Astrocyte of the spinal cord (primary cell): ENCODE results near the gene SNCG.
A peak's percentile ranks its signal among the peaks of the same experiment; 100 is the strongest.

ENCODE experiments used
- DNase-seq: peaks from one replicate; pipeline ENCODE4 v3.0.0; 2011; ENCODE audit warnings: low read depth, low spot score
- H3K4me3 ChIP-seq: 2 replicates; pipeline ENCODE4 v1.5.1; 2011; ENCODE audit warnings: low read depth, mild to moderate bottlenecking, low read length, moderate library complexity
- in situ Hi-C: cut with HindIII; loops from 2 replicates; pipeline ENCODE4 v1.10.0; 2017; ENCODE audit warnings: low sequenced_read_pairs
- TF ChIP-seq, protein P1 (sequence below): IDR thresholded peaks from 2 replicates; pipeline ENCODE4 v1.5.1; 2012; ENCODE audit warnings: low read depth, mild to moderate bottlenecking, low read length, inconsistent platforms

The SNCG gene

GRCh38 chr10:86965986-86966654 lies 7.7 kb downstream of the SNCG start:
- DNase-seq: no peak
- in situ Hi-C loops: no loop called here
- H3K4me3 ChIP-seq: no peak overlapping the region

DNA sequence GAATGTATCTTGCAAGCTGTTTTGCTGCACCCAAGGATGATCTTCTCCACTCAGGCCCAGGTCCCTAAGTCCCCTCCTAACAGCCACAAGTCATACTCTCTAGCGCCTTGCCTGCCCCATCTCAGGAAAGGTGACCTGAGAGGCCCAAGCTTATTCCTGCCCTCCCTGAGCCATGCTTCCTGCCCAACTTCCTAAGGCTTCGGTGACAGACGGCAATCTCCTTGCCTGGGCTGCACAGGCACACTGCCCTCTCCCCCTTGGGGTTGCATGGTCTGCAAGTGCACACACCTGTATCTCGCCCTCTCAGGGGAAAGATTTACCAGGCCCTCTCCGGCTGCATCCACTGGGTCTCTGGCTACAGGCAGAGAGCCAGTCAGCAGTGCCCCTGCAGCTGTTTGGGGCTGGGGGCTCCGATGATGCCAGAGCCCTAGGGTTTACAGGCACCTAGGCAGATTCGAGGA lies 9.1 kb downstream of the SNCG start:
- TF ChIP-seq, protein P1, sequence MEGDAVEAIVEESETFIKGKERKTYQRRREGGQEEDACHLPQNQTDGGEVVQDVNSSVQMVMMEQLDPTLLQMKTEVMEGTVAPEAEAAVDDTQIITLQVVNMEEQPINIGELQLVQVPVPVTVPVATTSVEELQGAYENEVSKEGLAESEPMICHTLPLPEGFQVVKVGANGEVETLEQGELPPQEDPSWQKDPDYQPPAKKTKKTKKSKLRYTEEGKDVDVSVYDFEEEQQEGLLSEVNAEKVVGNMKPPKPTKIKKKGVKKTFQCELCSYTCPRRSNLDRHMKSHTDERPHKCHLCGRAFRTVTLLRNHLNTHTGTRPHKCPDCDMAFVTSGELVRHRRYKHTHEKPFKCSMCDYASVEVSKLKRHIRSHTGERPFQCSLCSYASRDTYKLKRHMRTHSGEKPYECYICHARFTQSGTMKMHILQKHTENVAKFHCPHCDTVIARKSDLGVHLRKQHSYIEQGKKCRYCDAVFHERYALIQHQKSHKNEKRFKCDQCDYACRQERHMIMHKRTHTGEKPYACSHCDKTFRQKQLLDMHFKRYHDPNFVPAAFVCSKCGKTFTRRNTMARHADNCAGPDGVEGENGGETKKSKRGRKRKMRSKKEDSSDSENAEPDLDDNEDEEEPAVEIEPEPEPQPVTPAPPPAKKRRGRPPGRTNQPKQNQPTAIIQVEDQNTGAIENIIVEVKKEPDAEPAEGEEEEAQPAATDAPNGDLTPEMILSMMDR: no peak
- H3K4me3 ChIP-seq: no peak overlapping the region
- in situ Hi-C loops: no loop called here
- DNase-seq: no peak

More at GRCh38 chr10:86965986-86966654, 7.7 kb downstream of the SNCG start:
- TF ChIP-seq, protein P1: no peak

GRCh38 chr10:86968271-86968993 lies 10.0 kb downstream of the SNCG start, which contains the start of gene ADIRF:
ADIRF (plus strand) TSS chr10:86968482; CDS start chr10:86968545, 63 bp downstream.
- TF ChIP-seq, protein P1: no peak
- H3K4me3 ChIP-seq: peak within 1 kb of the TSS; percentile 34
- in situ Hi-C loops: no loop called here
- no peak for DNase-seq

GRCh38 chr10:86968994-86969355 lies 10.6 kb downstream of the SNCG start:
- TF ChIP-seq, protein P1: no peak
- no peak for DNase-seq
- peak overlapping the region; percentile 34 for H3K4me3 ChIP-seq
- in situ Hi-C loops: no loop called here

DNA sequence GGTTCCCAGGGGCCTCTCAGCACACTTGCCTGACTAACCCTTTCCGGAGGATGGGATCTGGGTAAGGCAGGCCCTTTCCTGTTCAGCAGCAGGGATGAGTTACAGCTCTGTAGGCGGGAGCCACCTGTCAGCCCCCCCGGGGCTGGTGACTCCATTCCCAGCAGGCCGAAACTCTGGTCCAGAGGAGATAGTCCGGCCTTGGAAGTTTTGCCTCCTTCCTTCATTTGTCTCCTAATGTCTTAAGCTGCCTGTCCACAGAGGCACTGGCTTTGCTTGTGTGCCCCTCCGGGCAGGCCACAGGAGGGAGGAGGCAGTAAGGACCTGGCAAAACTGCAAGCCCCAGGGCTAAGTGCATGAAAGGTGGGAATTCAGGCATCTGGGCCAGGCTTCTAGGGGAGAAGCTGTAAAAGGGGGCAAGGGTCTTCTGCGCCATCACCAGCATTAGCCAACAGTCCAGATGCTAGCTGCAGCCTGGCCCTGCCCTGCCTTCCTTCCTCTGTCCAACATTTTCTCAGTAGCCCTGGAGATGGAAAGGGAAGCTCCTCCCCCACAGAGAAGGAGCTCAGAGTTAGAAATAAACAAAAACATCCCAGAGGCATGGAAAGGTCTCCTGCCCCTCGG lies 11.1 kb downstream of the SNCG start:
- in situ Hi-C loops: no loop called here
- peak overlapping the region; percentile 34 for H3K4me3 ChIP-seq
- peak; percentile 29 for DNase-seq
- TF ChIP-seq, protein P1: no peak

DNA sequence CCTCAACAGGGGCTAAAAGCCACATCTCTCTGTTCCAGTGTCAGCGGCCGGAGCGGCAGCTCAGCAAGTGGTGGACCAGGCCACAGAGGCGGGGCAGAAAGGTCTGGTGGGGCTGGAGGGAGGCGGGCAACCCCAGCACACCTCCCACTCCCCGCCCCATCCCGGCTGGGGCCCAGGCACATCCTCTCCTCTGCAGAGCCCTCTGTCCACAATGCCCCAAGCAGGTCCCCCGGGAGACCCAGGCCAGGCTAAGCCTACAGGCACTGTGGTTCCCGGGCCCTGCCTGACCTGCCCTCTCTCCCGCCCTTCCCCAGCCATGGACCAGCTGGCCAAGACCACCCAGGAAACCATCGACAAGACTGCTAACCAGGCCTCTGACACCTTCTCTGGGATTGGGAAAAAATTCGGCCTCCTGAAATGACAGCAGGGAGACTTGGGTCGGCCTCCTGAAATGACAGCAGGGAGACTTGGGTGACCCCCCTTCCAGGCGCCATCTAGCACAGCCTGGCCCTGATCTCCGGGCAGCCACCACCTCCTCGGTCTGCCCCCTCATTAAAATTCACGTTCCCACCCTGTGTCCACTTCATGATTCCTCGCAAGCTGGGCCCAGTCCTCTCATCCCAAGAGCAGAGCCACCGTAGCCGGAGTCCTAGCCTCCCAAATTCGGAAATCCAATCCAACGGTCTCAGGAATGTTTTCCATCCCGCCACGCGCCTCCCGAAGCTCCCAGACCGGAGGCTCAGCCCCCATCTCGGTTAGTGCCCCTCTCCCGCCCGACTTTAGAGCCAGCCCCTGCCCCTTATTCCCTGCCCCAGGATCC lies 12.0 kb downstream of the SNCG start:
- TF ChIP-seq, protein P1: no peak
- DNase-seq: peak; percentile 39
- peak overlapping the region; percentile 61 for H3K4me3 ChIP-seq
- in situ Hi-C loops: no loop called here
